Right cardiac atrium (tissue), 5 donors: ENCODE results near the gene ZNF652. TPM values are rescaled to one million over a fixed set of nuclear protein-coding genes. Genes with fewer than 3 reads are reported as not detected.

Experiments used
- ATAC-seq, 2 donors: fragments of 200-7000 bp; cut with Tn5 transposase; one replicate each; pipeline versions ENCODE4 v1.8.0 to v1.9.1; 2020; ENCODE audit warnings: moderate library complexity in 2 of 2, mild to moderate bottlenecking in 1 of 2
- DNase-seq, 3 donors: peaks; one replicate each; pipeline ENCODE4 v3.0.0-alpha.2; 2020
- H3K27ac ChIP-seq: one replicate; pipeline ENCODE4 v1.5.1; 2013; ENCODE audit warnings: mild to moderate bottlenecking, low read length, control low read depth, moderate library complexity
- H3K27me3 ChIP-seq: one replicate; pipeline ENCODE4 v1.6.1; 2013; ENCODE audit not compliant: control insufficient read depth, insufficient read depth
- H3K4me1 ChIP-seq: one replicate; pipeline ENCODE4 v1.6.1; 2013; ENCODE audit warnings: low read length; ENCODE audit not compliant: control insufficient read depth, insufficient read depth
- H3K4me3 ChIP-seq: one replicate; pipeline ENCODE4 v1.5.1; 2013; ENCODE audit warnings: low read length, control low read depth
- H3K9me3 ChIP-seq: one replicate; pipeline ENCODE4 v1.6.1; 2013; ENCODE audit warnings: low read length; ENCODE audit not compliant: control insufficient read depth
- WGBS: extraction: QIAGEN DNeasy Blood & Tissue Kit; methylation state at CpG from one replicate; pipeline ENCODE4 v1.1.7; 2013; 5-methylcytosine and 5-hydroxymethylcytosine counted together
- intact Hi-C, 4 donors: fragments of 100-400 bp; cut with DNase I; formaldehyde crosslinking; loops; one replicate each; pipeline versions ENCODE4 v1.11.0 to v1.14.0; 2022 to 2023
- polyA plus RNA-seq: library from polyadenylated mRNA; stranded (reverse); fragments of 200-250 nt; gene quantifications from one replicate; pipeline ENCODE4 v1.2.3, GENCODE V29; 2013
- total RNA-seq, 4 donors: library from RNA; stranded (reverse); fragmentation: NEBNext Ultra II Directional; extraction: Animal tissue kit (Norgen Biotek cat#: 25700); gene quantifications; one replicate each; pipeline ENCODE4 v1.2.1, GENCODE V29; 2021
- donor health status: healthy with polysubstance abuse.
- donor health status: DM: no; HTN: yes; CAD: no.
- donor health status: DM: no; HTN: no; CAD: no.
- donor health status: DM: no; HTN: yes; CAD: no; lungs with severe emphysema.
- donor health status: DM: yes; HTN: yes; CAD: no.

The ZNF652 gene
- total and polyA plus RNA-seq, 5 donors: 15.3 to 30.7 (median 23.7) TPM

GRCh38 chr17:49334744-49335512 lies 27.1 kb downstream of the ZNF652 start:
- no peak overlapping the region for H3K27ac ChIP-seq
- no peak for DNase-seq
- 69% methylated on average over 6 of the region's 6 CpGs for WGBS
- no peaks in the 10 kb centered on the region for H3K27me3 ChIP-seq
- H3K4me1 ChIP-seq: peaks cover 3% of the 10 kb centered on the region
- H3K9me3 ChIP-seq: no peaks in the 10 kb centered on the region
- no peak for ATAC-seq
- no peak overlapping the region for H3K4me3 ChIP-seq
- intact Hi-C loops: no loop called here

GRCh38 chr17:49333804-49334203 lies 28.2 kb downstream of the ZNF652 start:
- Histone ChIP-seq H3K4me1 (peaks cover 3% of the 10 kb centered on the region), H3K27me3 (no peaks in the 10 kb centered on the region), H3K4me3 (no peak overlapping the region), H3K9me3 (no peaks in the 10 kb centered on the region), H3K27ac (no peak overlapping the region)
- intact Hi-C loops: no loop called here
- ATAC-seq: no peak
- WGBS: 47% methylated on average over 1 of the region's 1 CpG
- DNase-seq: no peak

GRCh38 chr17:49327835-49328784 lies 33.9 kb downstream of the ZNF652 start:
- Histone ChIP-seq H3K27ac (no peak overlapping the region), H3K9me3 (no peaks in the 10 kb centered on the region), H3K27me3 (no peaks in the 10 kb centered on the region), H3K4me3 (no peak overlapping the region), H3K4me1 (no peaks in the 10 kb centered on the region)
- WGBS: 74% methylated on average over 5 of the region's 5 CpGs
- intact Hi-C loops: no loop called here
- no peak for DNase-seq
- no peak for ATAC-seq

GRCh38 chr17:49325980-49326379 lies 36.1 kb downstream of the ZNF652 start:
- DNase-seq: no peak
- Histone ChIP-seq H3K4me3 (no peak overlapping the region), H3K27me3 (no peaks in the 10 kb centered on the region), H3K4me1 (no peaks in the 10 kb centered on the region), H3K27ac (no peak overlapping the region), H3K9me3 (no peaks in the 10 kb centered on the region)
- no peak for ATAC-seq
- whole genome bisulfite sequencing: 94% methylated on average over 2 of the region's 2 CpGs
- intact Hi-C loops: no loop called here

- Histone ChIP-seq H3K27me3 (no peaks in the 10 kb centered on the region), H3K9me3 (no peaks in the 10 kb centered on the region), H3K4me1 (no peaks in the 10 kb centered on the region), H3K4me3 (no peak overlapping the region), H3K27ac (no peak overlapping the region)
- ATAC-seq: no peak
- intact Hi-C loops: loop anchor here in 2 of 4 donors (5.0 kb wide), 2 partner anchors 79 to 239 kb away; no protein-coding TSS in a partner anchor
- 86% methylated on average over 6 of the region's 6 CpGs for WGBS
- no peak for DNase-seq
Observed at GRCh38 chr17:49318435-49318965, 43.5 kb downstream of the ZNF652 start.

- H3K27ac ChIP-seq: no peak overlapping the region
- no peak for ATAC-seq
- 79% methylated on average over 13 of the region's 13 CpGs for WGBS
- intact Hi-C loops: loop anchor here in 3 of 4 donors (2.0 to 5.0 kb wide), 4 partner anchors 78 to 240 kb away; no protein-coding TSS in a partner anchor
- no peaks in the 10 kb centered on the region for H3K4me1 ChIP-seq
- H3K9me3 ChIP-seq: no peaks in the 10 kb centered on the region
- H3K27me3 ChIP-seq: no peaks in the 10 kb centered on the region
- DNase-seq: no peak
- H3K4me3 ChIP-seq: no peak overlapping the region
Observed at GRCh38 chr17:49316889-49317675, 45.0 kb downstream of the ZNF652 start.

- H3K4me3 ChIP-seq: no peak overlapping the region
Observed at GRCh38 chr17:49316258-49316570, 45.8 kb downstream of the ZNF652 start.

GRCh38 chr17:49315551-49316257 lies 46.3 kb downstream of the ZNF652 start:
- Histone ChIP-seq H3K27ac (no peak overlapping the region), H3K9me3 (no peaks in the 10 kb centered on the region), H3K4me1 (no peaks in the 10 kb centered on the region), H3K4me3 (no peak overlapping the region), H3K27me3 (no peaks in the 10 kb centered on the region)
- ATAC-seq (peak; percentile 98), DNase-seq (peak; percentile 69 to 81 (median 78))
- intact Hi-C loops: loop anchor here (1.0 to 5.0 kb wide), 5 partner anchors 79 to 242 kb away; no protein-coding TSS in a partner anchor
- 38% methylated on average over 9 of the region's 9 CpGs for WGBS

More at GRCh38 chr17:49316258-49316570, 45.8 kb downstream of the ZNF652 start:
- no peaks in the 10 kb centered on the region for H3K27me3 ChIP-seq
- intact Hi-C loops: loop anchor here in 3 of 4 donors (2.0 to 5.0 kb wide), 4 partner anchors 79 to 241 kb away; no protein-coding TSS in a partner anchor
- no peak overlapping the region for H3K27ac ChIP-seq
- 60% methylated on average over 2 of the region's 2 CpGs for WGBS
- ATAC-seq (no peak), DNase-seq (no peak)
- no peaks in the 10 kb centered on the region for H3K9me3 ChIP-seq
- no peaks in the 10 kb centered on the region for H3K4me1 ChIP-seq

- intact Hi-C loops: no loop called here
- no peak for DNase-seq
- Histone ChIP-seq H3K4me1 (no peaks in the 10 kb centered on the region), H3K4me3 (no peak overlapping the region), H3K9me3 (no peaks in the 10 kb centered on the region), H3K27me3 (no peaks in the 10 kb centered on the region), H3K27ac (no peak overlapping the region)
- ATAC-seq: no peak
- WGBS: 70% methylated on average over 3 of the region's 3 CpGs
Observed at GRCh38 chr17:49312722-49313121, 49.3 kb downstream of the ZNF652 start.

- Histone ChIP-seq H3K4me1 (no peaks in the 10 kb centered on the region), H3K27me3 (no peaks in the 10 kb centered on the region), H3K4me3 (no peak overlapping the region), H3K9me3 (no peaks in the 10 kb centered on the region), H3K27ac (no peak overlapping the region)
- WGBS: 88% methylated on average over 3 of the region's 3 CpGs
- ATAC-seq: no peak
- DNase-seq: no peak
- intact Hi-C loops: loop anchor here in 2 of 4 donors (10.0 kb wide), 3 partner anchors 75 to 235 kb away; no protein-coding TSS in a partner anchor
Observed at GRCh38 chr17:49299996-49300395, 62.1 kb downstream of the ZNF652 start.
